MCF 10A (cell line): ENCODE measurements around the gene POFUT2. TPM values are rescaled to one million over a fixed set of nuclear protein-coding genes. Genes with fewer than 3 reads are reported as not detected.

ENCODE experiments used
- BruUV-seq: library from RNA; stranded (reverse); fragments of 400-500 nt; replicated peaks from 2 replicates; lab custom pipeline; 2021; lab: Mats Ljungman, UMichigan
- CTCF ChIA-PET: fragments of 300-600 bp; sonication (Branson Sonifier 250); formaldehyde crosslinking; extraction: SDS; loops from one replicate; lab custom pipeline; 2021; ENCODE audit warnings: antibody characterized with exemption, inconsistent platforms; lab: Yijun Ruan, JAX
- POLR2A ChIA-PET: fragments of 300-600, 350-650 bp; sonication (Branson Sonifier 250); formaldehyde crosslinking; extraction: SDS; loops from one replicate; lab custom pipeline; 2020; ENCODE audit warnings: antibody characterized with exemption, inconsistent platforms; lab: Yijun Ruan, JAX
- DNase-seq: peaks from one replicate; pipeline ENCODE4 v3.0.0-alpha.2; 2018; ENCODE audit not compliant: unreplicated experiment
- H3K27ac Mint-ChIP-seq: one replicate; pipeline ENCODE4 v1.8.0; 2022; ENCODE audit warnings: mild to moderate bottlenecking, low read depth, mixed read lengths; ENCODE audit not compliant: unreplicated experiment
- H3K27me3 Mint-ChIP-seq: one replicate; pipeline ENCODE4 v1.8.0; 2022; ENCODE audit warnings: mixed read lengths; ENCODE audit not compliant: insufficient read depth, unreplicated experiment
- H3K36me3 Mint-ChIP-seq: one replicate; pipeline ENCODE4 v1.8.0; 2022; ENCODE audit warnings: mild to moderate bottlenecking, moderate library complexity, mixed read lengths; ENCODE audit not compliant: insufficient read depth, unreplicated experiment
- H3K4me1 Mint-ChIP-seq: one replicate; pipeline ENCODE4 v1.8.0; 2022; ENCODE audit warnings: mixed read lengths; ENCODE audit not compliant: insufficient read depth, unreplicated experiment
- H3K4me3 Mint-ChIP-seq: one replicate; pipeline ENCODE4 v1.8.0; 2022; ENCODE audit warnings: mild to moderate bottlenecking, moderate library complexity, mixed read lengths; ENCODE audit not compliant: unreplicated experiment
- H3K9me3 Mint-ChIP-seq: one replicate; pipeline ENCODE4 v1.8.0; 2022; ENCODE audit warnings: mixed read lengths; ENCODE audit not compliant: unreplicated experiment
- intact Hi-C: fragments of 100-400 bp; cut with micrococcal nuclease; formaldehyde crosslinking; loops from 2 replicates; pipeline ENCODE4 v1.14.1; 2022
- total RNA-seq: library from RNA; stranded (reverse); gene quantifications from 2 replicates; pipeline ENCODE4 v1.2.3, GENCODE V29; 2022
- TF ChIP-seq, protein P1 (sequence below): fragments of 200-600 bp; IDR thresholded peaks from one replicate; pipeline ENCODE4 v1.8.0; 2022; ENCODE audit warnings: antibody characterized with exemption, mild to moderate bottlenecking; ENCODE audit not compliant: unreplicated experiment

Gene POFUT2
- total RNA-seq, 1 experiment from 2014 or later: 25.2 TPM

DNA sequence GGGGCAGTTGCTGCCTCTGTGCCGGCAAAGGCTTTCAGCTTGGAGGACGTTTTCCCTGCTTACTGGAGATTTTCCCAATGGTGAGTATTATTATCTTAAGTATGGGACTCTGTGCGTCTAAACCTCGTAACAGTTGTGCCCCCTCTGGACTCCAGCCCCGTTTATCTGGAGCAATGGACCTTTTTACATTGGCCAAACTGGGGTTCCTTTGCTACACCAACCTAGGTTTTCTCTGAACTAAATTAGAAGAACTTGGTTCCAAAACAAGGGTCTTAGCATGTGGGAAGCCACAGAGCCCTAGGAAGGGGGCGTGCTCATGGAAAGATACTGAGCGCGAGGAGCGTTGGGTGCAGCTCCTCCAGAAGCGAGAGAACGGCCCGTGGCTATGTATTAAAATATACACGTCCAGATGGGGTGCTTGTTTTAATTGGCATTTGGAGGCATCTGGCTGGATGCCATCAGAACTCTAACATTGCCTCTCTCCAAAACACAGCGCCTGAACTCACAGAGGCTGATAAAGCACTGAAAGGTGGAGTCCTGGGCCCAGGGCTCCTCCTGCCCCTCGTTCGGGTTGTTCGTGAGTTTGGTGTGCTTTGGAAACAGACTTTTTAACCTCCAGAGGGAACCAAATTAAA lies 28.4 kb downstream of the POFUT2 start:
- BruUV-seq: no TSS peak
- DNase-seq: peak; percentile 5
- H3K4me1 Mint-ChIP-seq: peaks cover 7% of the 10 kb centered on the region
- no peak overlapping the region for H3K4me3 Mint-ChIP-seq
- H3K36me3 Mint-ChIP-seq: no peaks in the 10 kb centered on the region
- no peak overlapping the region for H3K27ac Mint-ChIP-seq
- TF ChIP-seq, protein P1, sequence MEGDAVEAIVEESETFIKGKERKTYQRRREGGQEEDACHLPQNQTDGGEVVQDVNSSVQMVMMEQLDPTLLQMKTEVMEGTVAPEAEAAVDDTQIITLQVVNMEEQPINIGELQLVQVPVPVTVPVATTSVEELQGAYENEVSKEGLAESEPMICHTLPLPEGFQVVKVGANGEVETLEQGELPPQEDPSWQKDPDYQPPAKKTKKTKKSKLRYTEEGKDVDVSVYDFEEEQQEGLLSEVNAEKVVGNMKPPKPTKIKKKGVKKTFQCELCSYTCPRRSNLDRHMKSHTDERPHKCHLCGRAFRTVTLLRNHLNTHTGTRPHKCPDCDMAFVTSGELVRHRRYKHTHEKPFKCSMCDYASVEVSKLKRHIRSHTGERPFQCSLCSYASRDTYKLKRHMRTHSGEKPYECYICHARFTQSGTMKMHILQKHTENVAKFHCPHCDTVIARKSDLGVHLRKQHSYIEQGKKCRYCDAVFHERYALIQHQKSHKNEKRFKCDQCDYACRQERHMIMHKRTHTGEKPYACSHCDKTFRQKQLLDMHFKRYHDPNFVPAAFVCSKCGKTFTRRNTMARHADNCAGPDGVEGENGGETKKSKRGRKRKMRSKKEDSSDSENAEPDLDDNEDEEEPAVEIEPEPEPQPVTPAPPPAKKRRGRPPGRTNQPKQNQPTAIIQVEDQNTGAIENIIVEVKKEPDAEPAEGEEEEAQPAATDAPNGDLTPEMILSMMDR: no peak
- intact Hi-C loops: no loop called here
- H3K9me3 Mint-ChIP-seq: no peaks in the 10 kb centered on the region
- CTCF ChIA-PET: interaction anchor here (0.6 kb wide), 1 partner anchor 119 kb away, joined by 3 read pairs; no protein-coding TSS in a partner anchor
- POLR2A ChIA-PET: no interaction called here
- H3K27me3 Mint-ChIP-seq: peaks cover 10% of the 10 kb centered on the region

GRCh38 chr21:45258466-45258865 lies 29.2 kb downstream of the POFUT2 start:
- BruUV-seq: no TSS peak
- no peak for DNase-seq
- TF ChIP-seq, protein P1: no peak
- no peaks in the 10 kb centered on the region for H3K36me3 Mint-ChIP-seq
- intact Hi-C loops: no loop called here
- CTCF ChIA-PET: interaction anchor here (1.1 kb wide), 1 partner anchor 92 kb away, joined by 3 read pairs; no protein-coding TSS in a partner anchor
- H3K9me3 Mint-ChIP-seq: no peaks in the 10 kb centered on the region
- H3K27ac Mint-ChIP-seq: no peak overlapping the region
- peaks cover 7% of the 10 kb centered on the region for H3K4me1 Mint-ChIP-seq
- H3K27me3 Mint-ChIP-seq: peaks cover 13% of the 10 kb centered on the region
- POLR2A ChIA-PET: no interaction called here
- H3K4me3 Mint-ChIP-seq: no peak overlapping the region

DNA sequence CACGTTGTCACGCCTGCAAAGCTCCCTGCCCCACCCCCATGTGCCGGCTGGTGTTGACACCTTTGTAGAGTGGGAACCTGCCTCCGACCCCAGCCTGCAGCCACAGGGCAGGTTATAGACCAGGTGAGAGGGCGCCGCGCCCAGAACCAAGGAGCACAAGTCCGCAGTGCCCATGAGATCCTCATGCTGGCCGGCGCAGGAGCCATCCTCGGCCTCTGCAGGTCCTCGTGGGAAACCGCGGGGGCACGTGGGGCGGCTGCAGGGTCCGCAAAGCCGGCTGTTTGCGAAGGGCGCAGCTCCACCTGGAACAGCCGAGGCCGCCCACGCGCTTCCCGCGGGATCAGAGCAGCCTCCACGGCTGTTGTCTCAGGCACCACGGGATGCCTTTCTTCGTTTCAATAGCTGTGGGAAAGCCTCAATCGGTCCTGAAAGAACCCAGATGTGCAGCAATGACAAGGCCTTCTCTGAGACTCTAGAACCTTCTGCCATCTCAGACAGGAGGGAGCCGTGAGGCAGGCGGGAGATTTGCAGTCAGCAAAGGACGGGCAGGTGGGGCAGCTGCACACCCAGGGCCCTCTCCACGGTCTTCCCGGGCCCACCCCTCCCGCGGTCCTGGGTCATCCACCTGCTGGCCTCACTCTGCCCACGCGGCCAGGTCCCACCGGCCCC lies 29.9 kb downstream of the POFUT2 start:
- no TSS peak for BruUV-seq
- H3K4me1 Mint-ChIP-seq: peaks cover 7% of the 10 kb centered on the region
- DNase-seq: no peak
- TF ChIP-seq, protein P1: no peak
- H3K4me3 Mint-ChIP-seq: no peak overlapping the region
- no peak overlapping the region for H3K27ac Mint-ChIP-seq
- CTCF ChIA-PET: interaction anchor here (0.7 to 1.1 kb wide), 2 partner anchors 91 to 195 kb away, joined by 3 read pairs; no protein-coding TSS in a partner anchor
- POLR2A ChIA-PET: interaction anchor here (0.5 kb wide), 1 partner anchor 14 kb away, joined by 3 read pairs; no protein-coding TSS in a partner anchor
- intact Hi-C loops: no loop called here
- H3K36me3 Mint-ChIP-seq: no peaks in the 10 kb centered on the region
- H3K9me3 Mint-ChIP-seq: no peaks in the 10 kb centered on the region
- H3K27me3 Mint-ChIP-seq: peaks cover 13% of the 10 kb centered on the region
